Esophagus muscularis mucosa (tissue), 4 donors: ENCODE data around the gene SYCP1. TPM values are rescaled to one million over a fixed set of nuclear protein-coding genes. Genes with fewer than 3 reads are reported as not detected.
"Not testable (repeated sequence)": the region's sequence is repeated elsewhere in the genome, so short reads cannot be mapped to it uniquely, and the experiment has no call there.

ENCODE experiments used
- DNase-seq: peaks from one replicate; pipeline ENCODE4 v3.0.0-alpha.2; 2017; ENCODE audit errors: extremely low spot score
- H3K27ac ChIP-seq, 4 donors: fragments of 200-600 bp; sonication (generic); replicated peaks in 1 of 4; 1 replicate in 3 of 4; 2 replicates in 1 of 4; pipeline ENCODE4 v1.5.1; 2016 to 2019; ENCODE audit warnings: mild to moderate bottlenecking in 1 of 4
- H3K27me3 ChIP-seq, 4 donors: fragments of 200-600 bp; sonication (generic); one replicate each; pipeline versions ENCODE4 v1.5.1 to v1.6.0; 2016 to 2019
- H3K36me3 ChIP-seq, 4 donors: fragments of 200-600 bp; sonication (generic); one replicate each; pipeline ENCODE4 v1.5.1; 2016 to 2019
- H3K4me1 ChIP-seq, 4 donors: fragments of 200-600 bp; sonication (generic); one replicate each; pipeline ENCODE4 v1.5.1; 2016 to 2019
- H3K4me3 ChIP-seq, 4 donors: fragments of 200-600 bp; sonication (generic); 1 replicate in 2 of 4; 2 replicates in 2 of 4; pipeline ENCODE4 v1.5.1; 2016 to 2019; ENCODE audit warnings: mild to moderate bottlenecking in 4 of 4, moderate library complexity in 1 of 4
- H3K9me3 ChIP-seq, 4 donors: fragments of 200-600 bp; sonication (generic); 1 replicate in 3 of 4; 2 replicates in 1 of 4; pipeline ENCODE4 v1.5.1; 2016 to 2019
- EP300 ChIP-seq: sonication (generic); formaldehyde crosslinking; IDR thresholded peaks from one replicate; pipeline ENCODE4 v1.6.1; 2017; ENCODE audit warnings: antibody characterized with exemption
- POLR2A ChIP-seq: fragments of 450-650 bp; IDR thresholded peaks from one replicate; pipeline ENCODE4 v1.6.1; 2017; ENCODE audit warnings: antibody characterized with exemption, moderate library complexity, mild to moderate bottlenecking, low read depth
- POLR2AphosphoS5 ChIP-seq, 2 donors: sonication (generic); formaldehyde crosslinking; IDR thresholded peaks; one replicate each; pipeline ENCODE4 v1.6.1; 2017; ENCODE audit warnings: antibody characterized with exemption in 2 of 2
- WGBS: methylation state at CpG from one replicate; pipeline ENCODE4 v1.1.5; 2018; 5-methylcytosine and 5-hydroxymethylcytosine counted together
- intact Hi-C: fragments of 100-400 bp; cut with DNase I; formaldehyde crosslinking; loops from one replicate; pipeline ENCODE4 v1.15.1; 2023
- total RNA-seq, 4 donors: library from RNA; depleted of rRNA; stranded (reverse); fragments of >200 nt; gene quantifications; one replicate each; pipeline versions ENCODE4 v1.1.0 to v1.2.1, GENCODE V29; 2016
- TF ChIP-seq, protein P1 (sequence below), 3 experiments: fragments of 200-600 bp in 2 of 3; fragments of 450-650 bp in 1 of 3; sonication (generic) in 2 of 3; IDR thresholded peaks; one replicate each; pipeline ENCODE4 v1.5.1; 2017 to 2019; ENCODE audit warnings: antibody characterized with exemption in 3 of 3, mild to moderate bottlenecking in 2 of 3, moderate library complexity in 1 of 3

SYCP1 gene
- total RNA-seq: not detected

DNA sequence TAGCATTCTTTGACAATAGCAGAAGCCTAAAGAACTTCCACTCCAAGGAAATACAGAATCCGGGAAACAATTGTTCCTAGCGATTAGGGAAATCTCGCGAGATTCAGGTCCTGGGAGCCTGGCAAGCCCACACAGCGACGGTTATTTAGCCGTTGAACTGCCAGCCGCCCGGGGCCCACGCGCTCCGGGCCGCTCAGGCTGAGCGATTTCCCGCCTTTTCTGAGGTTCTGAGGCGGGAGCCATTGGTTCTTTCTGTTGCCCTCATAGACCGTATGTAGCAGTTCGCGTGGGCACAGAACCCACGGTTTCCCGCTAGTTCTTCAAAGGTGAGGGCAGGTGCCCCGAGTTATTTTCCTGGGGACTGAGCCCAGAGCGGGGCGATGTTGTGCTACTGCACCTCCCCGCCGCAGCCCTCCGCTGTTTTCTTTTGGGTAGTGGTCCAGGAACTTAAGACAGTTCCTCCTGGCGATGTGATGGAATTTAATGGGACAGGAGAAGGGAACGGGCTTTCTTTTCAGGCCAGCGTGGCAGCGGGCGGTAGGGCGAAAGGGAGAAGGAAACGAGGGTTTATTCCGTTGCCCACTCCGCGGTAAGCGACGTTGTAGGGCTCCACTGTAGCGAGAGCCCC, at the start of gene SYCP1:
SYCP1 (plus strand) TSS at position 171 of the 628 bp plus-strand sequence. CDS start 602 bp downstream, outside the sequence.
- H3K4me3 ChIP-seq: peak within 1 kb of the TSS in 2 of 4 donors; percentile 1 to 28
- intact Hi-C loops: no loop called here

DNA sequence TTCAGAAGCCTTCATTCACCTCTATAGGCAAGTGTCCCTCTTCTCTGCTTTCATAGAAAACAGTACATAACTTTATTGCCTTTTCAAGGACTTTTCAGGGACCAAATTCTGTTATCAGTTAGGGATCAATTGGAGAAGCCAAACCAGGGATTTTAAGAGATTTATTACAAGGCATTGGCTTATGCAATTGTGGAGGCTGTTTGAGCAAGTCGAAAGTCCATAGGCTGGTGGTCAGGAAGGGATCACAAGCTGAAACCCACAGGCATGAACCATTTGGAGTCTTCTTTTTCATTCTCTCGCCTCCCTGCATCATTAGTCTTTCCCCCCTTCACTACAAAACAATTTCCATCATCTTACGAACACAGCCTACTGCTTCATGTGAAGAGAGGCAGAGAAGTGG, 34.8 kb upstream of the SYCP1 start:
- WGBS: 70% methylated on average over 3 of the region's 3 CpGs
- H3K27ac ChIP-seq: no peak overlapping the region
- no peaks in the 10 kb centered on the region for H3K36me3 ChIP-seq
- TF ChIP-seq POLR2AphosphoS5 (IDR thresholded peaks at IDR 0.05) (no peak), POLR2A (no peak)
- TF ChIP-seq, protein P1, sequence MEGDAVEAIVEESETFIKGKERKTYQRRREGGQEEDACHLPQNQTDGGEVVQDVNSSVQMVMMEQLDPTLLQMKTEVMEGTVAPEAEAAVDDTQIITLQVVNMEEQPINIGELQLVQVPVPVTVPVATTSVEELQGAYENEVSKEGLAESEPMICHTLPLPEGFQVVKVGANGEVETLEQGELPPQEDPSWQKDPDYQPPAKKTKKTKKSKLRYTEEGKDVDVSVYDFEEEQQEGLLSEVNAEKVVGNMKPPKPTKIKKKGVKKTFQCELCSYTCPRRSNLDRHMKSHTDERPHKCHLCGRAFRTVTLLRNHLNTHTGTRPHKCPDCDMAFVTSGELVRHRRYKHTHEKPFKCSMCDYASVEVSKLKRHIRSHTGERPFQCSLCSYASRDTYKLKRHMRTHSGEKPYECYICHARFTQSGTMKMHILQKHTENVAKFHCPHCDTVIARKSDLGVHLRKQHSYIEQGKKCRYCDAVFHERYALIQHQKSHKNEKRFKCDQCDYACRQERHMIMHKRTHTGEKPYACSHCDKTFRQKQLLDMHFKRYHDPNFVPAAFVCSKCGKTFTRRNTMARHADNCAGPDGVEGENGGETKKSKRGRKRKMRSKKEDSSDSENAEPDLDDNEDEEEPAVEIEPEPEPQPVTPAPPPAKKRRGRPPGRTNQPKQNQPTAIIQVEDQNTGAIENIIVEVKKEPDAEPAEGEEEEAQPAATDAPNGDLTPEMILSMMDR (IDR thresholded peaks at IDR 0.05): no peak
- intact Hi-C loops: no loop called here
- H3K9me3 ChIP-seq: no peaks in the 10 kb centered on the region
- no peaks in the 10 kb centered on the region for H3K27me3 ChIP-seq
- no peak for DNase-seq
- H3K4me3 ChIP-seq: no peak overlapping the region
- H3K4me1 ChIP-seq: no peaks in the 10 kb centered on the region

More for the DNA sequence above, at the start of gene SYCP1:
- no peaks in the 10 kb centered on the region for H3K36me3 ChIP-seq
- peaks cover 0 to 7% (median 0%) of the 10 kb centered on the region in 4 donors for H3K4me1 ChIP-seq
- no peak for DNase-seq
- TF ChIP-seq EP300 (no peak), POLR2A (no peak), POLR2AphosphoS5 (IDR thresholded peaks at IDR 0.05) (no peak)
- TF ChIP-seq, protein P1 (IDR thresholded peaks at IDR 0.05): no peak
- H3K27me3 ChIP-seq: peaks cover 0 to 40% (median 9%) of the 10 kb centered on the region in 4 donors
- H3K27ac ChIP-seq: no peak within 1 kb of the TSS
- WGBS: 37% methylated on average over 40 of the region's 40 CpGs
- no peaks in the 10 kb centered on the region for H3K9me3 ChIP-seq

- WGBS: 90% methylated on average over 2 of the region's 2 CpGs
- H3K27ac ChIP-seq: no peak overlapping the region
- DNase-seq: no peak
- intact Hi-C loops: no loop called here
- no peaks in the 10 kb centered on the region for H3K27me3 ChIP-seq
- H3K4me3 ChIP-seq: no peak overlapping the region
- TF ChIP-seq, protein P1 (IDR thresholded peaks at IDR 0.05): no peak
- TF ChIP-seq POLR2AphosphoS5 (IDR thresholded peaks at IDR 0.05): no peak
- no peak for TF ChIP-seq EP300
- no peak for TF ChIP-seq POLR2A
- no peaks in the 10 kb centered on the region for H3K4me1 ChIP-seq
- no peaks in the 10 kb centered on the region for H3K36me3 ChIP-seq
- H3K9me3 ChIP-seq: no peaks in the 10 kb centered on the region
These were observed 34.3 kb upstream of the SYCP1 start for GRCh38 chr1:114820392-114820791.

DNA sequence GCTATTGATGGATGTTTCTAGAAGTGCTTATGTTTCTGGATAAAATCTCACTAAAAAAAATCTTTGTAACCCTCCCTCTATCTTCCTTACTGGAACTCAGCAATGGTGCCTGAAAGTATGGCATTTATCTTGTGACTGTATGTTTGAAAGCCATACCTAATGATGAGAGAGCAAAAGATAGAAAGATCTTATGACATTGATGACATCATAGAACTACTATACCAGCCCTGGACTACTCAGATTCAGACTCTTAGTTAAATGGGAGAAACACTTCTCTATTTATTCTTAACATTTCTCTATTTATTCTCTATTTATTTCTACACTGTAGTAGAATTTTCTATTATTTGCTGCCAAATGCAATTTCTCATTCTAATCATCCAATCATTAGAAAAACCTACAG, 32.7 kb upstream of the SYCP1 start:
- TF ChIP-seq POLR2AphosphoS5 (IDR thresholded peaks at IDR 0.05): no peak
- TF ChIP-seq, protein P1 (IDR thresholded peaks at IDR 0.05): no peak
- TF ChIP-seq EP300: no peak
- TF ChIP-seq POLR2A: no peak
- no peak overlapping the region for H3K4me3 ChIP-seq
- no peaks in the 10 kb centered on the region for H3K4me1 ChIP-seq
- no peaks in the 10 kb centered on the region for H3K9me3 ChIP-seq
- no peaks in the 10 kb centered on the region for H3K36me3 ChIP-seq
- H3K27ac ChIP-seq: no peak overlapping the region
- H3K27me3 ChIP-seq: no peaks in the 10 kb centered on the region
- intact Hi-C loops: no loop called here
- no peak for DNase-seq

GRCh38 chr1:114828251-114828650, 26.4 kb upstream of the SYCP1 start:
- H3K4me1 ChIP-seq: no peaks in the 10 kb centered on the region
- no peak for DNase-seq
- H3K9me3 ChIP-seq: no peaks in the 10 kb centered on the region
- H3K4me3 ChIP-seq: no peak overlapping the region
- intact Hi-C loops: no loop called here
- H3K36me3 ChIP-seq: no peaks in the 10 kb centered on the region
- no peaks in the 10 kb centered on the region for H3K27me3 ChIP-seq
- TF ChIP-seq POLR2AphosphoS5 (IDR thresholded peaks at IDR 0.05): no peak
- no peak for TF ChIP-seq POLR2A
- TF ChIP-seq EP300: no peak
- TF ChIP-seq, protein P1 (IDR thresholded peaks at IDR 0.05): no peak
- no peak overlapping the region for H3K27ac ChIP-seq
- WGBS: 68% methylated on average over 5 of the region's 5 CpGs

- H3K4me3 ChIP-seq, H3K9me3 ChIP-seq, DNase-seq, H3K27ac ChIP-seq, H3K36me3 ChIP-seq, intact Hi-C loops, H3K4me1 ChIP-seq, H3K27me3 ChIP-seq: not testable (repeated sequence)
- 67% methylated on average over 1 of the region's 1 CpG for WGBS
These were observed 24.6 kb upstream of the SYCP1 start for GRCh38 chr1:114830075-114830474.
